Ammon's horn (tissue), 1 donor: ENCODE results near the gene CBX4.
"Not testable (repeated sequence)": the region's sequence is repeated elsewhere in the genome, so short reads cannot be mapped to it uniquely, and the experiment has no call there.

Source experiments
- DNase-seq: peaks from one replicate; pipeline ENCODE4 v3.0.0-alpha.2; 2016; ENCODE audit warnings: low spot score

CBX4 gene

GRCh38 chr17:79859676-79860615 is 20.7 kb upstream of the CBX4 start:
- DNase-seq: no peak

GRCh38 chr17:79857095-79857494 is 17.9 kb upstream of the CBX4 start:
- DNase-seq: no peak

GRCh38 chr17:79855331-79856124 is 16.3 kb upstream of the CBX4 start:
- no peak for DNase-seq

GRCh38 chr17:79854080-79855060 is 15.1 kb upstream of the CBX4 start:
- DNase-seq: no peak

- not testable (repeated sequence) for DNase-seq
These were observed 13.9 kb upstream of the CBX4 start for GRCh38 chr17:79853168-79853567.

- no peak for DNase-seq
These were observed 13.5 kb upstream of the CBX4 start for GRCh38 chr17:79852748-79853147.

- no peak for DNase-seq
These were observed 12.2 kb upstream of the CBX4 start for GRCh38 chr17:79851461-79851817.

GRCh38 chr17:79850571-79851460 is 11.6 kb upstream of the CBX4 start:
- no peak for DNase-seq

- no peak for DNase-seq
These were observed 10.7 kb upstream of the CBX4 start for GRCh38 chr17:79849953-79850352.

GRCh38 chr17:79848370-79848766 is 9.1 kb upstream of the CBX4 start:
- DNase-seq: no peak

GRCh38 chr17:79847698-79848369 is 8.6 kb upstream of the CBX4 start:
- DNase-seq: no peak

- DNase-seq: no peak
These were observed 6.3 kb upstream of the CBX4 start for GRCh38 chr17:79845601-79845949.

- DNase-seq: peak; percentile 54
These were observed 5.8 kb upstream of the CBX4 start for GRCh38 chr17:79844869-79845600.

- peak; percentile 61 for DNase-seq
These were observed 4.9 kb upstream of the CBX4 start for GRCh38 chr17:79843816-79844800.

GRCh38 chr17:79843474-79843815 is 4.2 kb upstream of the CBX4 start:
- no peak for DNase-seq

GRCh38 chr17:79842656-79843473 is 3.6 kb upstream of the CBX4 start:
- no peak for DNase-seq

GRCh38 chr17:79842136-79842655 is 3.0 kb upstream of the CBX4 start:
- no peak for DNase-seq
